GM18861 (cell line): ENCODE measurements around the gene IL22RA2.

Source experiments
- ATAC-seq: cut with Tn5 transposase; IDR thresholded peaks from one replicate; pipeline ENCODE4 v1.9.1; 2021; ENCODE audit not compliant: unreplicated experiment

Gene IL22RA2

GRCh38 chr6:137167702-137168377 is 5.6 kb downstream of the IL22RA2 start:
- ATAC-seq = no peak

GRCh38 chr6:137166247-137167098 is 7.0 kb downstream of the IL22RA2 start:
- no peak for ATAC-seq

- ATAC-seq = no peak
Observed at GRCh38 chr6:137165375-137166246, 7.8 kb downstream of the IL22RA2 start.

GRCh38 chr6:137163732-137164318 is 9.6 kb downstream of the IL22RA2 start:
- ATAC-seq = no peak

GRCh38 chr6:137162692-137163306 is 10.6 kb downstream of the IL22RA2 start:
- no peak for ATAC-seq

GRCh38 chr6:137161949-137162348 is 11.5 kb downstream of the IL22RA2 start:
- ATAC-seq = no peak

GRCh38 chr6:137160763-137161162 is 12.7 kb downstream of the IL22RA2 start:
- ATAC-seq = no peak

GRCh38 chr6:137159912-137160311 is 13.5 kb downstream of the IL22RA2 start:
- no peak for ATAC-seq

GRCh38 chr6:137157601-137158000 is 15.8 kb downstream of the IL22RA2 start:
- ATAC-seq = no peak

- ATAC-seq = no peak
Observed at GRCh38 chr6:137156650-137157049, 16.8 kb downstream of the IL22RA2 start.

GRCh38 chr6:137155830-137156229 is 17.6 kb downstream of the IL22RA2 start:
- peak; percentile 68 for ATAC-seq

GRCh38 chr6:137150072-137150471 is 23.4 kb downstream of the IL22RA2 start:
- ATAC-seq = no peak

- no peak for ATAC-seq
Observed at GRCh38 chr6:137149035-137149393, 24.4 kb downstream of the IL22RA2 start.

- ATAC-seq = no peak
Observed at GRCh38 chr6:137148306-137149034, 25.0 kb downstream of the IL22RA2 start.

GRCh38 chr6:137147195-137147594 is 26.2 kb downstream of the IL22RA2 start:
- no peak for ATAC-seq

- no peak for ATAC-seq
Observed at GRCh38 chr6:137146206-137146605, 27.2 kb downstream of the IL22RA2 start.

GRCh38 chr6:137145421-137145820 is 28.0 kb downstream of the IL22RA2 start:
- no peak for ATAC-seq

- no peak for ATAC-seq
Observed at GRCh38 chr6:137136065-137136464, 37.4 kb downstream of the IL22RA2 start.

GRCh38 chr6:137134483-137134882 is 39.0 kb downstream of the IL22RA2 start:
- no peak for ATAC-seq

- no peak for ATAC-seq
Observed at GRCh38 chr6:137133122-137133521, 40.3 kb downstream of the IL22RA2 start.
